ENCODE data around the gene SEMA3C.
A peak's percentile ranks its signal among the peaks of the same experiment; 100 is the strongest.

Gene SEMA3C

GRCh38 chr7:80752954-80753690 is 165.7 kb downstream of the SEMA3C start:
- no peak for DNase-seq (ENCODE audit: low read depth)
- TF ChIP-seq CTCF (IDR thresholded peaks at IDR 0.05; ENCODE audit: insufficient read depth, low read depth, low read length, missing control alignments) = no peak
- H3K4me3 ChIP-seq (ENCODE audit: low read length) = no peak overlapping the region

- no peak for TF ChIP-seq CTCF (IDR thresholded peaks at IDR 0.05; ENCODE audit: insufficient read depth, low read depth, low read length, missing control alignments)
- no peak overlapping the region for H3K4me3 ChIP-seq (ENCODE audit: low read length)
- DNase-seq (ENCODE audit: low read depth) = no peak
Measured at GRCh38 chr7:80749270-80749669, 169.6 kb downstream of the SEMA3C start.

GRCh38 chr7:80748363-80749042 is 170.3 kb downstream of the SEMA3C start:
- no peak for DNase-seq (ENCODE audit: low read depth)
- no peak for TF ChIP-seq CTCF (IDR thresholded peaks at IDR 0.05; ENCODE audit: insufficient read depth, low read depth, low read length, missing control alignments)
- H3K4me3 ChIP-seq (ENCODE audit: low read length) = no peak overlapping the region

- no peak for DNase-seq (ENCODE audit: low read depth)
- no peak for TF ChIP-seq CTCF (IDR thresholded peaks at IDR 0.05; ENCODE audit: insufficient read depth, low read depth, low read length, missing control alignments)
- H3K4me3 ChIP-seq (ENCODE audit: low read length) = no peak overlapping the region
Measured at GRCh38 chr7:80740778-80741545, 177.9 kb downstream of the SEMA3C start.

GRCh38 chr7:80736371-80737125 is 182.3 kb downstream of the SEMA3C start:
- TF ChIP-seq CTCF (IDR thresholded peaks at IDR 0.05; ENCODE audit: insufficient read depth, low read depth, low read length, missing control alignments) = no peak
- peak; percentile 52 for DNase-seq (ENCODE audit: low read depth)
- H3K4me3 ChIP-seq (ENCODE audit: low read length) = no peak overlapping the region

GRCh38 chr7:80735330-80735729 is 183.5 kb downstream of the SEMA3C start:
- H3K4me3 ChIP-seq (ENCODE audit: low read length) = no peak overlapping the region
- no peak for TF ChIP-seq CTCF (IDR thresholded peaks at IDR 0.05; ENCODE audit: insufficient read depth, low read depth, low read length, missing control alignments)
- DNase-seq (ENCODE audit: low read depth) = no peak
